CD14-positive monocyte (primary cell): ENCODE data around the gene BSN. TPM values are rescaled to one million over a fixed set of nuclear protein-coding genes. Genes with fewer than 3 reads are reported as not detected.

Experiments
- DNase-seq, 3 donors: peaks; one replicate each; pipeline ENCODE4 v3.0.0-alpha.2; 2011 to 2022
- H2AFZ ChIP-seq: 2 replicates; pipeline ENCODE4 v1.6.0; 2012; ENCODE audit warnings: mild to moderate bottlenecking, low read depth, low read length, inconsistent platforms; ENCODE audit not compliant: insufficient read depth, poor library complexity, severe bottlenecking
- H3K27ac ChIP-seq, 2 donors: 1 replicate in 1 of 2; 2 replicates in 1 of 2; pipeline ENCODE4 v1.5.1; 2012 to 2013; ENCODE audit warnings: low read length in 2 of 2, control low read depth in 1 of 2, inconsistent platforms in 1 of 2, low read depth in 1 of 2, mild to moderate bottlenecking in 1 of 2
- H3K27me3 ChIP-seq, 2 donors: one replicate each; pipeline versions ENCODE4 v1.6.0 to v1.6.1; 2011 to 2013; ENCODE audit warnings: low read length in 2 of 2; ENCODE audit not compliant: control insufficient read depth in 2 of 2, insufficient read depth in 2 of 2
- H3K36me3 ChIP-seq, 2 donors: replicated peaks in 1 of 2; 1 replicate in 1 of 2; 2 replicates in 1 of 2; pipeline versions ENCODE4 v1.5.1 to v1.6.1; 2012 to 2013; ENCODE audit warnings: low read length in 2 of 2, control low read depth in 1 of 2, inconsistent platforms in 1 of 2, mild to moderate bottlenecking in 1 of 2; ENCODE audit not compliant: insufficient read depth in 2 of 2, control insufficient read depth in 1 of 2
- H3K4me1 ChIP-seq, 2 donors: 1 replicate in 1 of 2; 2 replicates in 1 of 2; pipeline versions ENCODE4 v1.5.1 to v1.6.1; 2012 to 2013; ENCODE audit warnings: low read length in 2 of 2, control low read depth in 1 of 2, inconsistent platforms in 1 of 2, mild to moderate bottlenecking in 1 of 2, moderate library complexity in 1 of 2; ENCODE audit not compliant: insufficient read depth in 2 of 2, control insufficient read depth in 1 of 2
- H3K4me2 ChIP-seq: replicated peaks from 2 replicates; pipeline ENCODE3; 2012; ENCODE audit warnings: low read length, moderate library complexity, mild to moderate bottlenecking; ENCODE audit not compliant: poor library complexity, severe bottlenecking; ENCODE audit errors: extremely low read depth
- H3K4me3 ChIP-seq, 3 experiments: fragments of 200-600 bp in 1 of 3; sonication (generic) in 1 of 3; replicated peaks in 1 of 3; 1 replicate in 2 of 3; 2 replicates in 1 of 3; pipeline ENCODE4 v1.5.1; 2011 to 2013; ENCODE audit warnings: low read length in 3 of 3, mild to moderate bottlenecking in 3 of 3, control low read depth in 2 of 3, low read depth in 2 of 3, inconsistent platforms in 1 of 3, moderate library complexity in 1 of 3
- H3K79me2 ChIP-seq: 2 replicates; pipeline ENCODE4 v1.6.0; 2012; ENCODE audit warnings: mild to moderate bottlenecking, control low read depth, inconsistent platforms, low read length, moderate library complexity; ENCODE audit not compliant: insufficient read depth
- H3K9ac ChIP-seq: 2 replicates; pipeline ENCODE4 v1.6.0; 2017; ENCODE audit warnings: low read length, mild to moderate bottlenecking; ENCODE audit not compliant: insufficient read depth, poor library complexity, severe bottlenecking
- H3K9me3 ChIP-seq, 2 donors: replicated peaks in 1 of 2; 1 replicate in 1 of 2; 2 replicates in 1 of 2; pipeline versions ENCODE4 v1.5.1 to v1.6.1; 2012 to 2013; ENCODE audit warnings: low read length in 2 of 2, control low read depth in 1 of 2; ENCODE audit not compliant: control insufficient read depth in 1 of 2, insufficient read depth in 1 of 2
- H4K20me1 ChIP-seq: 2 replicates; pipeline ENCODE4 v1.6.0; 2012; ENCODE audit warnings: mild to moderate bottlenecking, low read length, control low read depth, moderate library complexity; ENCODE audit not compliant: insufficient read depth
- H3K27ac Mint-ChIP-seq, 7 donors: one replicate each; pipeline ENCODE4 v1.8.0; 2020; ENCODE audit warnings: mild to moderate bottlenecking in 7 of 7, mixed read lengths in 7 of 7, moderate library complexity in 6 of 7, inconsistent platforms in 2 of 7
- H3K27me3 Mint-ChIP-seq, 3 donors: one replicate each; pipeline ENCODE4 v1.8.0; 2021 to 2022; ENCODE audit warnings: low read depth in 3 of 3, mild to moderate bottlenecking in 3 of 3, mixed read lengths in 3 of 3, moderate library complexity in 3 of 3, inconsistent platforms in 1 of 3
- H3K36me3 Mint-ChIP-seq, 2 donors: one replicate each; pipeline ENCODE4 v1.8.0; 2020; ENCODE audit warnings: mixed read lengths in 2 of 2, inconsistent platforms in 1 of 2, mild to moderate bottlenecking in 1 of 2
- H3K4me1 Mint-ChIP-seq: one replicate; pipeline ENCODE4 v1.8.0; 2020; ENCODE audit warnings: mild to moderate bottlenecking, mixed read lengths
- H3K4me3 Mint-ChIP-seq, 2 donors: one replicate each; pipeline ENCODE4 v1.8.0; 2020; ENCODE audit warnings: mild to moderate bottlenecking in 2 of 2, mixed read lengths in 2 of 2, moderate library complexity in 1 of 2
- H3K9me3 Mint-ChIP-seq, 7 donors: one replicate each; pipeline ENCODE4 v1.8.0; 2020 to 2022; ENCODE audit warnings: mixed read lengths in 7 of 7, mild to moderate bottlenecking in 6 of 7, moderate library complexity in 6 of 7, inconsistent platforms in 2 of 7
- WGBS: methylation state at CpG from one replicate; pipeline ENCODE4 v1.1.5; 2013; ENCODE audit warnings: missing lambda C conversion rate; ENCODE audit not compliant: insufficient coverage; 5-methylcytosine and 5-hydroxymethylcytosine counted together
- intact Hi-C, 2 donors: fragments of 100-400 bp; cut with micrococcal nuclease; formaldehyde crosslinking; loops; one replicate each; pipeline versions ENCODE4 v1.15.0 to v1.15.1; 2023
- polyA plus RNA-seq, 3 donors: library from polyadenylated mRNA; depleted of rRNA in 1 of 3; unstranded in 2 of 3; stranded (reverse) in 1 of 3; fragments of 300-500 nt in 2 of 3; fragments of >200 nt in 1 of 3; fragmentation: Illumina TruSeq in 2 of 3; gene quantifications; 1 replicate in 2 of 3; 2 replicates in 1 of 3; pipeline ENCODE4 v1.2.3, GENCODE V29; 2012 to 2021
- TF ChIP-seq, protein P1 (sequence below): fragments of 200-600 bp; IDR thresholded peaks from one replicate; pipeline ENCODE4 v1.8.0; 2022; ENCODE audit warnings: antibody characterized with exemption, mild to moderate bottlenecking

The BSN gene
- polyA plus RNA-seq, 3 donors = not detected

- TF ChIP-seq, protein P1, sequence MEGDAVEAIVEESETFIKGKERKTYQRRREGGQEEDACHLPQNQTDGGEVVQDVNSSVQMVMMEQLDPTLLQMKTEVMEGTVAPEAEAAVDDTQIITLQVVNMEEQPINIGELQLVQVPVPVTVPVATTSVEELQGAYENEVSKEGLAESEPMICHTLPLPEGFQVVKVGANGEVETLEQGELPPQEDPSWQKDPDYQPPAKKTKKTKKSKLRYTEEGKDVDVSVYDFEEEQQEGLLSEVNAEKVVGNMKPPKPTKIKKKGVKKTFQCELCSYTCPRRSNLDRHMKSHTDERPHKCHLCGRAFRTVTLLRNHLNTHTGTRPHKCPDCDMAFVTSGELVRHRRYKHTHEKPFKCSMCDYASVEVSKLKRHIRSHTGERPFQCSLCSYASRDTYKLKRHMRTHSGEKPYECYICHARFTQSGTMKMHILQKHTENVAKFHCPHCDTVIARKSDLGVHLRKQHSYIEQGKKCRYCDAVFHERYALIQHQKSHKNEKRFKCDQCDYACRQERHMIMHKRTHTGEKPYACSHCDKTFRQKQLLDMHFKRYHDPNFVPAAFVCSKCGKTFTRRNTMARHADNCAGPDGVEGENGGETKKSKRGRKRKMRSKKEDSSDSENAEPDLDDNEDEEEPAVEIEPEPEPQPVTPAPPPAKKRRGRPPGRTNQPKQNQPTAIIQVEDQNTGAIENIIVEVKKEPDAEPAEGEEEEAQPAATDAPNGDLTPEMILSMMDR = no peak
- WGBS = 95% methylated on average over 2 of the region's 6 CpGs
- H3K27me3 Mint-ChIP-seq = peaks cover under 1 to 4% (median 3%) of the 10 kb centered on the region in 3 donors
- Histone ChIP-seq H4K20me1 (no peaks in the 10 kb centered on the region), H3K36me3 (no peaks in the 10 kb centered on the region), H3K4me1 (no peaks in the 10 kb centered on the region), H3K4me3 (no peak overlapping the region), H3K79me2 (no peaks in the 10 kb centered on the region), H3K27me3 (no peaks in the 10 kb centered on the region), H3K4me2 (no peak overlapping the region), H3K27ac (no peak overlapping the region), H3K9me3 (peaks cover 0 to 3% of the 10 kb centered on the region in 2 donors), H3K9ac (no peak overlapping the region), H2AFZ (no peak overlapping the region)
- H3K4me3 Mint-ChIP-seq = no peak overlapping the region
- DNase-seq = no peak
- peaks cover 2 to 10% (median 5%) of the 10 kb centered on the region in 7 donors for H3K9me3 Mint-ChIP-seq
- no peaks in the 10 kb centered on the region for H3K4me1 Mint-ChIP-seq
- H3K27ac Mint-ChIP-seq = no peak overlapping the region
- H3K36me3 Mint-ChIP-seq = no peaks in the 10 kb centered on the region
- intact Hi-C loops = no loop called here
Measured at GRCh38 chr3:49609815-49610214, 55.5 kb downstream of the BSN start.

DNA sequence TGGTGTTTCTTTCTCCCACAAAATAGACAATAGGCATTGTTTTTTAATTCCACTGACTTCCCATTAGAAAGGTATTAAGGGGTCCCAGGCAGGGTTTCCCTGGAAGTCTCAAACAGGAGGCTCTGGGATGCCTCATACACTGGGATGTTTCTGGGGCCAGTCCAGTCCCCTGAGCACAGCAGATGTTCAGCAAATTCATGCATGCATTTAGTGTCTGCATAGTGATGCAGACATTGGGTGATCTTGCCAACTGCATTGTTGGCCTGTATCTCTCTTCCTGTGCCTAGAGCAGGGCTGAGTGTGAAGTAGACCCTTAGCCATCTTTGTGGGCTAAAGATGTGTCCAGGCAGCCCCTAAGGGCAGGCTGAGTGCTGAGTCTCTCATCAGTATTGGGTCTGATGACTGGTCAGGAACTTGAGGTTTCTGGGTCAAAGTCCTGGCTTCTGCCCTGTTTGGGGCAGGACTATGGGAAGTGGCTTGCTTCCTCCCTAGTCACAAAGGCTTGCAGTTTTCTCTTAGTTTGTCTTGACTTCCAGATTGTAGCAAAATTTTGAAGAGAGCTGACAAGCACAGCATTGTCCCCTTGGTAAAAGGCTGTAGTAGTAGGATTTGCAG lies 56.5 kb downstream of the BSN start:
- DNase-seq = no peak

More for the DNA sequence above, 56.5 kb downstream of the BSN start:
- H4K20me1 ChIP-seq = no peaks in the 10 kb centered on the region
- TF ChIP-seq, protein P1 = no peak
- H3K9ac ChIP-seq = no peak overlapping the region
- no peaks in the 10 kb centered on the region for H3K36me3 ChIP-seq
- no peaks in the 10 kb centered on the region for H3K79me2 ChIP-seq
- Mint-ChIP-seq H3K36me3 (no peaks in the 10 kb centered on the region), H3K4me3 (no peak overlapping the region), H3K27ac (no peak overlapping the region), H3K9me3 (peaks cover 2 to 10% (median 5%) of the 10 kb centered on the region in 7 donors), H3K27me3 (peaks cover 3 to 4% (median 3%) of the 10 kb centered on the region in 3 donors), H3K4me1 (no peaks in the 10 kb centered on the region)
- H3K4me3 ChIP-seq = no peak overlapping the region
- no peak overlapping the region for H3K4me2 ChIP-seq
- H2AFZ ChIP-seq = no peak overlapping the region
- intact Hi-C loops = no loop called here
- no peaks in the 10 kb centered on the region for H3K27me3 ChIP-seq
- H3K4me1 ChIP-seq = no peaks in the 10 kb centered on the region
- H3K27ac ChIP-seq = no peak overlapping the region
- peaks cover 0 to 3% of the 10 kb centered on the region in 2 donors for H3K9me3 ChIP-seq
